GM19455 (cell line): ENCODE results near the gene CEP112.
"Not testable (repeated sequence)": the region's sequence is repeated elsewhere in the genome, so short reads cannot be mapped to it uniquely, and the experiment has no call there.

Experiments used
- ATAC-seq: cut with Tn5 transposase; IDR thresholded peaks from one replicate; pipeline ENCODE4 v1.9.1; 2021; ENCODE audit not compliant: unreplicated experiment

Gene CEP112

GRCh38 chr17:65749479-65749878 lies 442.5 kb downstream of the CEP112 start:
- ATAC-seq, result no peak

DNA sequence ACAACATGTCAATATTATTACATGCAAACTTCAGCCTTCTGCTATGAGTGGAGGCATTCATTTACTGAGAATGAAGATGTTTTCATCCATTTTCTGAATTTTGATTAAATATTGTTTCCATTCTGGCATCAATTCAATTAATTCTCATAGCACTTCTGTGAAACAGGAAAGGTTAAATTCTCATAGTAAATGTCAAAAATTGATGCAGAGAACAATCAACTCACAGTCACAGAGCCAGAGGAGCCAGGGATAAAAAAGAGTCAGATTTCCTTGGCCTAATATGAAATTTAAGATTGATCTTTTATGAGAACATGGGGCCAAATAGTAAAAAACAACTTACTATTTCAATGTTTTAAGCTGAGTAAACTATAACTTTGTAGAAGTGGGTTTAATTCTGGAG lies 446.7 kb downstream of the CEP112 start:
- no peak for ATAC-seq

DNA sequence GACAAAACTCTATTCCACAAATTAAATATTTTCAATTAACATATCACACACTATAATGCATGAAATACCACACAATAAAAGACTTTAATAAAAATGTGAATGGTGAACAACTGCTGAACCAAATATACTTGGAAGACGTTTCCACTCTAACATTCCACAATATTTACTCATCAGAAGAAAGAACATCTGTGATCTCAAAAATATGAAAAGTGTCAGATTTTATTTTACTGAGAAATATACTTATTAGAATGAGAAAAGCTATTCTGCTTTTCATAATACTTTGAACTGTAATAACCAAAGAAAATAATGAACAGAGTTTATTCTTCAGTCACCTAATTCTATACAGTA lies 448.7 kb downstream of the CEP112 start:
- ATAC-seq, result no peak

- ATAC-seq, result no peak
These were observed 449.3 kb downstream of the CEP112 start for GRCh38 chr17:65742403-65743307.

- ATAC-seq, result no peak
These were observed 450.2 kb downstream of the CEP112 start for GRCh38 chr17:65741710-65742109.

DNA sequence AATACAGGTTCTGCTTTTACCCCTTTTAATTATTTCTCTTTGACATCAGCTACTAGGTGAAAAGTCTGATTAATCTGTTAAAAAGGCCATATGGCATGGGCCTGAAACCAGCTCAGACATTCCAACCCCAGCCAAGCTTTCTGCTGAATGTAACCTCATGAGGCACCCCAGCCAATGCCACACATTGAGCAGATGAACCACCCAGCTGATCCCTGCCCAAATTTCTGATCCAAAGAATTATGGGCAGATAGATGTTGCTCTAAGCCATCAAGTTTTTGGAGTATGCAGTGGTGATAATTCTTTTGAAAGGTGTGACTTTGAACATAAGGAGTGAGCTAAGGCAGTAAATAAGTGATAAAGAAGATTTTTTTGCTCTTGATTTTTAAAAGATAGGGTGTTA lies 452.9 kb downstream of the CEP112 start:
- ATAC-seq, result no peak

DNA sequence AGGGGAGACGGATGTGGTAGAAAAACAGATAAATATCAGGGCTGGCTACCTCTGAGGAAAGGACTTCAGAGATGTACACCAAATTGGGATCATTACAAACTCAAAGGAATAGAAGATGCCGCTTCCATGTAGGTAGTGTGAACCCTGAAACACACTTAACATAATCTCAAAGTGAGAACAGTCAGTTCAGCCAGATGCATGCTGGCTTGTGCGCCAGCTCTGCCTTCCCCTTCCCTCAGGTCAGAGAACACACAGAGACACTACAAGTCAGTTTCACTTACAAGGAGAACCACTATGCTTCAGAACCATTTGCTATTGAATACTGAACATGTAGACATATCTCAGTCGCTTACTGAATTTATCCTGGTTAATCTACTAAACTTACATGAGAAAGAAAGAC lies 454.5 kb downstream of the CEP112 start:
- ATAC-seq, result no peak

DNA sequence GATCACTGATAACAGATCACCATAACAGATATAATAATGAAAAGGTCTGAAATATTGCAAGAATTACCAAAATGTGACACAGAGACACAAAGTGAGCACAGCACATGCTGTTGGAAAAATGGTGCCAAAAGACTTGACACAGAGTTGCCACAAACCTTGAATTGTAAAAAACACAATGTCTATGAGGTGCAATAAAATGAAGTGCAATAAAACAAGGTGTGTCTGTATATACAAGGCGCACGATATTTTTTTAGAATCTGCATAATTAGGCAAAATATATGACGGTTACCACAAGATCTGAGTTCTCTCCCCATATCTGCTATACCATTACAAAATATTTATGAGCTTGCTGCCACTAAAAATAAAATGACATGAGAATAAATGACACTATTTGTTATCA lies 458.6 kb downstream of the CEP112 start:
- ATAC-seq, result no peak

GRCh38 chr17:65732667-65733066 lies 459.3 kb downstream of the CEP112 start:
- not testable (repeated sequence) for ATAC-seq

DNA sequence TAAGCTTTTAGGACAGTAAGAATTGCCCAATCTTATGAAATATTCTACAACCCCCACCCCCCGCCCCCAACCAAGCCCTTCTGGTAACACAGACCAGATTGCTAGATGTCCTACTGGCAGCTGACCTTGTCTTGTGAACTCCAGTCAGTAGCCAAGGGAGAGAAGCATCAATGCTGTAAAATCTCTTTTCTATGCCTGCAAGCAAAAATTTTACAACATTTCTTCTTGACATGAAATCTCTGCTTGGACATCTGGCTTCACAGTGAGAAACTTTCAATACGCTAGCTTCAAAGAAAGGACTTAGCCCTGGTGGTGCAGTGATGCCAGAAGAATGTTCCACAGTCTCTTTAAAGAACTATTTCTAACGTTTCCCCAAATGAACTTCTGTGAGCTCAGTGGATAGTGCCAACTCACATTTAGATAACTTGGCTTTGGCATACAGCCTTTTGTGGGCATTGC lies 461.2 kb downstream of the CEP112 start:
- ATAC-seq, result no peak

DNA sequence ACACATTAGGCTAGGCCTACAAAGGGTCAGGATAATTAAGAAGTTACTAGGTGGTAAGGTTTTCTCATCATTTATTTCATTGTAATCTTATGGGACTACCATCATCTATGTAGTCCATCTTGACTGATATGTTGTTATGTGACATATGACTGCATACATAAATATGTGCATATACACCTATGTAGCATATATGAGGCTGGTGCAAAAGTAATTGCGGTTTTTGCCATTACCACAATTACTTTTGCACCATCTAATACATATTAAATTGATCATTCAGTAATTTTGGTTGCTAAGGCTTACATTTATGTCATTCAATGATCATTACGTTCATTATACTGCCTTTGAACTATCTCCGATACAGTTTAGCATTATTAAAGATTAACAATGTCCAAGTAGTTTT lies 462.7 kb downstream of the CEP112 start:
- no peak for ATAC-seq

- ATAC-seq, result no peak
These were observed 464.1 kb downstream of the CEP112 start for GRCh38 chr17:65727832-65728231.

- ATAC-seq, result no peak
These were observed 464.7 kb downstream of the CEP112 start for GRCh38 chr17:65727246-65727645.

DNA sequence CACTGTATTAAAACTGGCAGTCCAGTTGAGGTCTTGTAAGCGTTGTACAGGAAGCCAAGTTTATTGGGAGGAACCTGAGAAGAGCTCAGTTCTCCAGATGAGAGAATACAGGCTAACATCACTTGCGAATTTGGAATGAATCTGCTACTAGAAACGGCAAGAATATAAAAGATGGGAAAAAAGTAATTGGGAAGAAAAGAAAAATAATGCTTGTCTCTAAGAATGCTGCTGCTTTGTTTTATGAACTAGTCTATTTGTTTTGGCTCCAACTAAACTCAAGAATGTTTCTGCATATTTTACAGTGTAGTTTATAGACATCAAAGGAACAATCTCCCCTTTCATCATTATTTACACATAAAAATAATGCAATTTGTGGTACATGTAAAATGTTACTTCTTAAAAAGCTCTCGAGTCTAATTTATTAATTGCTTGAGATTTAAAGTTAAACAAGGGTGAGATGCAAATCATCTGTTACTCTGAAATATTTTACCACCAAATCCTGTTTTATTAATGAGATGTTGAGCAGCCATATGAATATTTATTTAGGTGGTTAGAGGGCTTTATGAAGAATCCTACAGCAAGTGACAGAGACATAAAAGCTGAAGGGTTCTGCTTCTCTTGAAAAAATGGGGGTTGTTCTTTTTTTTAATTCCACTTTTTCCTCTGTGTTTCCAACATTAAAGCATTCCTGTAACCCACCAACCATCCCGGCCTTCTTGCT lies 468.3 kb downstream of the CEP112 start:
- no peak for ATAC-seq

DNA sequence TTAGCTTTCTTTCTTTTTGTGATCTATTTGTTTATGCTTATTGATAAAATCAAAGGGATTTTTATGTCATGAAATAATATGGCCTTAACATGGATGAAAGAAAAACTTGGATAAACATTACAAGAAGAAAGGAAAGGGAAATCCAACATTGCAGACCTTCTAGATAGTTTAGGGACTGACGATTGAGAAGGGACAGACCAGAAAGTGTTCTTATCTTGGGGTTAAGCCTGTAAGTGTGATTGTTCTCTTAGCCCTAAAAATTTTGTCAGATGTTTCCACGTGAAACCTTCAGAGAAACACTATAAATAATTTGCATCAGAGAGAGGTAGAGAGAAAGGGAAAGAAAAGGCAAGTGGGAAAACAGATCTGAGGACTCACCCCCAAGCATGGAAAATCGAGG lies 473.3 kb downstream of the CEP112 start:
- no peak for ATAC-seq

- ATAC-seq, result no peak
These were observed 479.3 kb downstream of the CEP112 start for GRCh38 chr17:65712383-65713267.

DNA sequence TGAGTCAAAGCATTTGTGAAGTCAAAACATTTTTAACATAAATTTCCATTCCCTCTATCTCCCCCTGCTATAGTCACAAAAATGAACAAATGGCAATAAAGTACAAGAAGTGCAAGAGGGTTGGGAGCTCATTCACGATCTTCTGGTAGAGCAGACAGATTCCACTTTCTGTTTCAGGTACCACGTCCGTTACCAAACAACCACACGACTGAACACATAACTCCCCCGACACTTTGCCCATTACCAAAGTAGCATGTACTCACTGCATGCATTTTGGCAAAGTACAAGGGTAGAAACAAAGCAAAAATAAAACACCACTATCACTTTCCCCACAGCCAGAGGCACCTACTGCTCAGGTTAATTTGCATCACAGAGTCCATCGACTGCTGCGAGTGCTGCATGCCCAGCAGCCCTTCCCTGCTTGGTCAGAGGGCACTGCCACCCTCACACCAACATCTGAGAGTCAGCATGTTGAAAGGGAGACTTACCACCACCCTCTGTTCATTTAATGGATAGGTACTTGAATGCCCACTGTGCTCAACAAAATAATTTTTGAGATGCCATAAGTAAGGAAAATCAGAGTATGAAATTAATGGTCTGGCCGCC lies 480.2 kb downstream of the CEP112 start:
- no peak for ATAC-seq

DNA sequence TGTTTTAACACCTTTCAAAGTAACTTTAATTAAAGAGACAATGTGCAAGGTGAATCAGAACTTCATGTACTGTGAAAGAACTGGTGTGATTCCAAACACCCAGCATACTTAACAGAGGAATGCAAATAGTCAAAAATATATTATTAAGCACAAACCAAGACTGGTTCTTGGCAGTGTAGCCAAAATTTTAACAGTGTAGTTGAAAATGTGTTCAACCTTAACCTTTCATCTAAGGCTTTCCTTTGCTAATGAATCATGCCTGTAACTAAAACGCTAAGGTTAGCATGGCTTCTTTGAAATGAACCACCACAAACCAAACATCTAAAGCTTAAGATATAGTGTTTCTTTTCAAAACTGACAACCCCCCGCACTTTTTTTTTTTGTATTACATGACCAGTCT lies 484.2 kb downstream of the CEP112 start:
- no peak for ATAC-seq

- ATAC-seq, result no peak
These were observed 487.2 kb downstream of the CEP112 start for GRCh38 chr17:65704731-65705130.

DNA sequence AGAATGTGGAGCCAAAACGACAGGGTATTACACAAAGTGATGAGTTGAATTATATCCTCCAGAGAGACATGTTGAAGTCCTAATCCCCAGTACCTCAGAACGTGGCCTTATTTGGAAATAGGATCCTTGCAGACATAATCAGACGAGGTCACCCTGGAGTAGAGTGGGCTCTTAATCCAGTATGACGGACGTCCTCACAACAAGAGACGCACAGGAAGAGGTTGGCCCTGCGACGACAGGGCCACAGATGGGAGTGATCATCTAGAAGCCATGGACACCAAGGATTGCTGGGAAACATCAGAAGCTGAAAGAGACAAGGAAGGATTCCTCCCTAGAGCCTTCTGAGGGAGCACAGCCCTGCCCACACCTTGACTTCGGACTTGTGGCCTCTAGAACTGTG lies 488.0 kb downstream of the CEP112 start:
- ATAC-seq, result no peak

DNA sequence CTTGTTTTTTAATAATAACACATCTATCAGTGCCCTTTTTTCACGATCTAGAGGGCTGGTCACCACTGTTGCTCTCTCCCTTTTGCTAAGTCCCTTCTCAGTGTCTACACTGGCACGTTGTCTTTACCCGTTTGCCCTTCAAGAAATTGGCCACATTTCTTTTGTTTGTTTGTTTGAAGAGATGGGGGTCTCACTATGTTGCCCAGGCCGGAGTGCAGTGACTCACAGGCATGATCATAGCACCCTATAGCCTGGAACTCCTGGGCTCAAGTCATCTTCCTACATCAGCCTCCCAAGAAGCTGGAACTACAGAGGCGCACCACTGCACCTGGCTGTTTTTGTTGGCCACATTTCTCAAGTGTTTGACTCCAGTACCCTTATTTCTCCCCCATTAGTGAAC lies 492.5 kb downstream of the CEP112 start:
- no peak for ATAC-seq
